KMS-11 (cell line): ENCODE data around the gene USP24.

ENCODE experiments used
- H2AFZ ChIP-seq: fragments of 200-600 bp; sonication (generic); 2 replicates; pipeline ENCODE4 v1.6.1; 2016; ENCODE audit warnings: antibody characterized with exemption, mixed run types, low read depth
- H3K27ac ChIP-seq: fragments of 200-600 bp; sonication (generic); 2 replicates; pipeline ENCODE4 v1.6.1; 2016; ENCODE audit warnings: mild to moderate bottlenecking, mixed run types
- H3K27me3 ChIP-seq: fragments of 200-600 bp; sonication (generic); 2 replicates; pipeline ENCODE4 v1.6.1; 2017; ENCODE audit warnings: mild to moderate bottlenecking, low read depth, mixed run types, moderate library complexity; ENCODE audit not compliant: insufficient read depth
- H3K36me3 ChIP-seq: fragments of 200-600 bp; sonication (generic); 2 replicates; pipeline ENCODE4 v1.6.1; 2017; ENCODE audit warnings: mild to moderate bottlenecking, mixed run types; ENCODE audit not compliant: insufficient read depth
- H3K4me1 ChIP-seq: fragments of 200-600 bp; sonication (generic); 2 replicates; pipeline ENCODE4 v1.6.1; 2016; ENCODE audit warnings: mild to moderate bottlenecking, low read depth, mixed run types; ENCODE audit not compliant: poor library complexity, severe bottlenecking
- H3K4me2 ChIP-seq: fragments of 200-600 bp; sonication (generic); 2 replicates; pipeline ENCODE4 v1.7.0; 2016; ENCODE audit warnings: mild to moderate bottlenecking, mixed run types
- H3K4me3 ChIP-seq: fragments of 200-600 bp; sonication (generic); IDR thresholded peaks from 2 replicates; pipeline ENCODE4 v1.6.1; 2017; ENCODE audit warnings: low read depth, low read length, mixed read lengths; ENCODE audit not compliant: insufficient read depth
- H3K79me2 ChIP-seq: fragments of 200-600 bp; sonication (generic); 2 replicates; pipeline ENCODE4 v1.6.1; 2016; ENCODE audit warnings: low read depth, mixed run types; ENCODE audit not compliant: insufficient read depth
- H3K9ac ChIP-seq: fragments of 200-600 bp; sonication (generic); 2 replicates; pipeline ENCODE4 v1.6.1; 2016; ENCODE audit warnings: mild to moderate bottlenecking, mixed run types
- H4K20me1 ChIP-seq: fragments of 200-600 bp; sonication (generic); 2 replicates; pipeline ENCODE4 v1.6.1; 2016; ENCODE audit warnings: mild to moderate bottlenecking, mixed run types; ENCODE audit not compliant: insufficient read depth
- TF ChIP-seq, protein P1 (sequence below): fragments of 200-600 bp; sonication (generic); conservative IDR thresholded peaks from 2 replicates; pipeline ENCODE4 v1.6.1; 2017; ENCODE audit warnings: low read depth, mild to moderate bottlenecking, antibody characterized with exemption, low read length, moderate library complexity, mixed read lengths

The USP24 gene

DNA sequence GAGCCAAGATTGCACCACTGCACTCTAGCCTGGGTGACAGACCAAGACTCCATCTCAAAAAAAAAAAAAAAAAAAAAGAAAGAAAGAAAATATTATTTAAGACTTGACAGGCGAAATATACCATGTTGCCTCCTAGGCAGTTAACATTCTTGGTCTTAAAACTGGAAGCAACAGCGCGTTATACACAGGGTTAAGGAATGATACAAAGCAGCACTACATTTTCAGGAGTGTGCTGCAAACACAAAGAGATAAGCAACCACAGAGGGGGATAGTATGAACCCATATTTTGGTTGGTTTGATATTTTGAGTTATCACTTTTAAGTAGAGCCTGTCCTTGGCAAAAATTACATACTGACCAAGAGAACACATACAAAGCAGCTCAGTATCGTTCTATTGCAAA is 25.1 kb downstream of the USP24 start:
- Histone ChIP-seq H3K27me3 (no peaks in the 10 kb centered on the region), H3K27ac (no peak overlapping the region), H3K4me2 (no peak overlapping the region), H4K20me1 (no peaks in the 10 kb centered on the region), H2AFZ (no peak overlapping the region), H3K9ac (no peak overlapping the region), H3K79me2 (peaks cover 12% of the 10 kb centered on the region; the same call in 1 of the 2 replicates), H3K4me3 (no peak overlapping the region), H3K36me3 (no peaks in the 10 kb centered on the region), H3K4me1 (no peaks in the 10 kb centered on the region)
- TF ChIP-seq, protein P1, sequence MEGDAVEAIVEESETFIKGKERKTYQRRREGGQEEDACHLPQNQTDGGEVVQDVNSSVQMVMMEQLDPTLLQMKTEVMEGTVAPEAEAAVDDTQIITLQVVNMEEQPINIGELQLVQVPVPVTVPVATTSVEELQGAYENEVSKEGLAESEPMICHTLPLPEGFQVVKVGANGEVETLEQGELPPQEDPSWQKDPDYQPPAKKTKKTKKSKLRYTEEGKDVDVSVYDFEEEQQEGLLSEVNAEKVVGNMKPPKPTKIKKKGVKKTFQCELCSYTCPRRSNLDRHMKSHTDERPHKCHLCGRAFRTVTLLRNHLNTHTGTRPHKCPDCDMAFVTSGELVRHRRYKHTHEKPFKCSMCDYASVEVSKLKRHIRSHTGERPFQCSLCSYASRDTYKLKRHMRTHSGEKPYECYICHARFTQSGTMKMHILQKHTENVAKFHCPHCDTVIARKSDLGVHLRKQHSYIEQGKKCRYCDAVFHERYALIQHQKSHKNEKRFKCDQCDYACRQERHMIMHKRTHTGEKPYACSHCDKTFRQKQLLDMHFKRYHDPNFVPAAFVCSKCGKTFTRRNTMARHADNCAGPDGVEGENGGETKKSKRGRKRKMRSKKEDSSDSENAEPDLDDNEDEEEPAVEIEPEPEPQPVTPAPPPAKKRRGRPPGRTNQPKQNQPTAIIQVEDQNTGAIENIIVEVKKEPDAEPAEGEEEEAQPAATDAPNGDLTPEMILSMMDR, result no peak

GRCh38 chr1:55188909-55189308 is 26.3 kb downstream of the USP24 start:
- Histone ChIP-seq H3K4me1 (no peaks in the 10 kb centered on the region), H4K20me1 (no peaks in the 10 kb centered on the region), H2AFZ (no peak overlapping the region), H3K4me2 (no peak overlapping the region), H3K9ac (no peak overlapping the region), H3K27ac (no peak overlapping the region), H3K36me3 (no peaks in the 10 kb centered on the region), H3K79me2 (peaks cover 19% of the 10 kb centered on the region; the same call in 1 of the 2 replicates), H3K27me3 (no peaks in the 10 kb centered on the region), H3K4me3 (no peak overlapping the region)
- TF ChIP-seq, protein P1, result no peak

- no peaks in the 10 kb centered on the region for H3K4me1 ChIP-seq
- H3K36me3 ChIP-seq, result no peaks in the 10 kb centered on the region
- H3K4me2 ChIP-seq, result no peak overlapping the region
- H3K9ac ChIP-seq, result no peak overlapping the region
- H4K20me1 ChIP-seq, result no peaks in the 10 kb centered on the region
- no peak overlapping the region for H3K4me3 ChIP-seq
- peaks cover 26% of the 10 kb centered on the region; the same call in 1 of the 2 replicates for H3K79me2 ChIP-seq
- no peak overlapping the region for H2AFZ ChIP-seq
- TF ChIP-seq, protein P1, result no peak
- no peaks in the 10 kb centered on the region for H3K27me3 ChIP-seq
- no peak overlapping the region for H3K27ac ChIP-seq
Measured at GRCh38 chr1:55185832-55186231, 29.3 kb downstream of the USP24 start.

DNA sequence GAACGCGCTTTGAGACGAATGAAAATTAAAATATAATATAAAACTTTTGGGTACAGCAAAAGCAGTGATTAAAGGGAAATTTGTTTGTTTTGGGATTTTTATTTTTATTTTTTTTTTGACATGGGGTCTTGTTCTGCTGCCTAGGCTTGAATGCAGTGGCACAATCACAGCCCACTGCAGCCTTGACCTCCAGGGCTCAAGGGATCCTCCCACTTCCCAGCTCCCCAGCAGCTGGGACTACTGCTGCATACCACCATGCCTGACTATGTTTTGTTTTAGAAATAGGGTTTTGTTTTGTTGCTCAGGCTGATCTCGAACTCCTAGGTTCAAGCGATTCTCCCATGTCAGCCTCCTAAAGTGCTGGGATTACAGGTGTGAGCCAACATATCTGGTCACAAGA is 30.3 kb downstream of the USP24 start:
- Histone ChIP-seq H3K27me3 (no peaks in the 10 kb centered on the region), H2AFZ (no peak overlapping the region), H3K4me2 (no peak overlapping the region), H3K79me2 (peaks cover 26% of the 10 kb centered on the region; the same call in 1 of the 2 replicates), H4K20me1 (no peaks in the 10 kb centered on the region), H3K4me1 (no peaks in the 10 kb centered on the region), H3K9ac (no peak overlapping the region), H3K36me3 (no peaks in the 10 kb centered on the region), H3K27ac (no peak overlapping the region), H3K4me3 (no peak overlapping the region)
- TF ChIP-seq, protein P1, result no peak
